Activated CD4-positive, alpha-beta T cell treated with anti-CD3 and anti-CD28 coated beads, Interleukin-2, amount 50 U/mL, for 4 hours (primary cell): ENCODE data around the gene KCNJ3.

Experiments used
- DNase-seq, 2 experiments: peaks; one replicate each; pipeline ENCODE4 v3.0.0-alpha.2; 2020

Gene KCNJ3

GRCh38 chr2:154698296-154698720 lies at the start of gene KCNJ3:
Gene KCNJ3, plus strand, starts transcription at chr2:154698695. Its CDS starts 81 bp downstream, at chr2:154698776.
- DNase-seq = no peak

GRCh38 chr2:154655499-154655898 lies 43.0 kb upstream of the KCNJ3 start:
- DNase-seq = no peak

DNA sequence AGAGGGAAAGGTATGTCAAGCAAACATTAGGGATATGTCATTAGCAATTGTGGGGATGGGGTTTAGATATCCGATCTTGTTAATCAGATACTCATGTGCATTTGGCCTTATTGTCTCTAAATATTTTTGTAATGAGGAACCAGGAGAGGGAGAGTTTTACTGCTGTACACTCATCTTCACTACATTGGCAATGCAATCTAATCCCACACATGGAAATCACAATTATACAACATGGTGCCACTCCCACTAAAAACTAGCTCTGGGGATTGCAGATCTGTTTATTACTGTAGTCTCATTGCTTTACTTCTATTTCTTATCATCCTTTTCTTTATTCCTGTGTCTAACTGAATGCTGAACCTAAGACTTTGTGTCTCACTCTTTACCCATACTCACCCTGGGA lies 39.6 kb upstream of the KCNJ3 start:
- DNase-seq = no peak

DNA sequence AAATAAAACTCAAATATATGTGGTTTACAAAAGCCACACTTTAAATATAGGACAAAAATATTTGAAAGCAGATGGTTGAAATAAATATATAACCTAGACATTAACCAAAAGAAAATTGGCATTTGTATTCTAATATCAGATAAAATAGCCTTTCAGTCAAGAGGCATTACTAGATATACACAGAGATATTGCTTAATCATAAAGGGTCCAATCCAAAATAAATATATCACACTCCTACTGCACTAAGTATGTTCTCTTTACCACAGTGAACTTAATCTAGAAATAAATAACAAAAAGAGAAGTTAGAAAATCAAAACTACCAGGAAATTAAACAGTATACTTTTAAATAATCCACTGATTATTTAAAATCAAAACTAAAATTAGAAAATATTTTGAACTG lies 34.2 kb upstream of the KCNJ3 start:
- no peak for DNase-seq

DNA sequence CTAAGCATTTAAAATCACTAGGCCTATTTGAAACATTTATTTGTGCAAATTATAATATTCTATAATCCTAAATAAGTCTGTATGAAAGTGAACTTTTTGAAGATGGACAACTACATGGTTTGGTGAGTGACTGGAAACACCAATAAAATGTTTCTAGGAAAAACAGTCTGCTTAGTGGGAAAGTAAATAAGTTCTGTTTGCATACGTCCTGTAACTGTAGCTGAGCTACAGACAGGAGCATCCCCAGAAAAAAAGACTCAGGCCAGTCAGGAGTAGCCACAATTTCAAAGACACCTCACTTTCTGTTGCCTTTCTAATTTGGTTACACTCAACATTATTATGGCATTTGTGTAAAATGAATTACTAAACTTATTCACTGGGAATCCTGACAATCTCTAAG lies 28.4 kb upstream of the KCNJ3 start:
- no peak for DNase-seq

- DNase-seq = no peak
Observed at GRCh38 chr2:154673694-154674093, 24.8 kb upstream of the KCNJ3 start.

DNA sequence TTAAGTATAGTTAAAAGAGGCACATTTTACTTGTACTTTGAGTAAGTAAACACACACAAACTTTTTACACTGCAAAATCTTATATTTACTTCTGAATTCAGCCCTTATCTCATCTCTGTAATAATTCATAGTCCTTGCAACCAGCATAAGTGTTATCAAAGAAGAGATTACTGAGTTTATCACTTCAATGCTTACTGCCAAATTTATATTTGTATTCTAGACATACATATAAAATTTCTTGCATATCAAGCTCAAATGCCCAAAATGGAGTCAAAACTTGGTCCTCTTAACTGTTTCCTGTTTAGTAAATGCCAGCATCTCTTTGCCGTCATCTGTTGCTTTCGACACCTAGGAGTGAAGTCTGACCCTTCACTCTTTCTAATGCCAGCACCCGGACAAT lies 21.1 kb upstream of the KCNJ3 start:
- DNase-seq = no peak

GRCh38 chr2:154681741-154682140 lies 16.8 kb upstream of the KCNJ3 start:
- no peak for DNase-seq

DNA sequence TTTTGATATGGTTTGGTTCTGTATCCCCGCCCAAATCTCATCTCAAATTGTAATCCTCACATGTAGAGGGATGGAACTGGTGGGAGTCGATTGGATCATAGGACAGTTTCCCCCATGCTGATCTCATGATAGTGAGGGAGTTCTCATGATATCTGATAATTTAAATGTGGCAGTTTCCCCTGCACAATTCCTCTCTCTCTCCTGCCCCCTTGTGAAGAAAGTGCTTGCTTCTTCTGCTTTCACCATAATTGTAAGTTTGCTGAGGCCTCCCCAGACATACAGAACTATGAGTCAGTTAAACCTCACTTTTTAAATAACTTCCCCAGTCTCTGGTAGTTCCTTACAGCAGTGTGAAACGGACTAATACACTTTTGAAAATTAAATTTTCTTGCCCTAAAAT lies 12.3 kb upstream of the KCNJ3 start:
- DNase-seq = no peak

- no peak for DNase-seq
Observed at GRCh38 chr2:154688373-154688772, 10.1 kb upstream of the KCNJ3 start.

DNA sequence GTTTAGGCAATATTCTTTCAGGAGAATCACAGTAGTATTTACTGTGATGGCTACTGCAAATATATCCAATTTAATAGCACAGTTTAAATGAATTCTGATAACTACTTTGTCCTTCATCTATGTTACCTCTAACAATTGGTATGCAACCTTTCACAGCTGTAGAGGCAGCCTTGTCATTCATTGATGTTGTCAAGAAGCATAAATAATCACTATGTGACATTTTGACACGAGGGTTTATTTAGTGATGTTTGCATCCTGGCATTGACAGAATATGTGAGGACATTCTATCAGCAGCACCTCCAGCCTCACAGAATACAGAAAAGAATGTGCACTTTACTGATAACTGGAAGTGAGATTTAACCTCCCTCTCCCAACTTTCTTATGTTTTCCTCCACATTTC lies 9.3 kb upstream of the KCNJ3 start:
- DNase-seq = no peak

GRCh38 chr2:154692927-154693326 lies 5.6 kb upstream of the KCNJ3 start:
- no peak for DNase-seq

DNA sequence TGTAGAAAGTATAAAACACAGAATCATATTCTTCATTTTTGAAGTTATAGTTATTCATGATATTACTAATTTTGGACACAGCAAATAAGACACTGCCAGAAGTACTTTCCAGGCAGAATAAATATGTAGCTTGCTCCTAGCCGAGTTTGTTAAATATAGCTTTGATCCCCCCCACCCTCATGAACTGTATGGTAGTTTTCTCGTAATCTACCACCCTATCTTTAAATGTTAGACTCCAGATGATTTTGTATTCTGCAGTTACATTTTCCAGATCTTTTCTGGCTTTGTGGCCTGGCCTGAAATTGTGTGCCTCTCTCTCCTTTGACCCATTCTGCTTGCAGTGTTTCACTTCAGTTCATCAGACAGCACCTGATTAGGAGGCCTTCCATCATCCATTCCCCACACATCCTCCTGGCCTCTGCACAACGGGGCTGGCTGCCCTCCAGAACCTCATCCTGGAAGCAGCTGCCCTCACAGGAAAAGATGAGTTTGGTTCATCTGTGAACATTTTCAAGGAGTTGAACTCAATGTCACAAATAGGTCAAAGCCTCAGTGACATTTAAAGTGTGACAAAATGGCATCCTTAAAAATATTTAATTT lies 4.7 kb upstream of the KCNJ3 start:
- DNase-seq = no peak

- no peak for DNase-seq
Observed at GRCh38 chr2:154694881-154695280, 3.6 kb upstream of the KCNJ3 start.

- no peak for DNase-seq
Observed at GRCh38 chr2:154696369-154696768, 2.1 kb upstream of the KCNJ3 start.

DNA sequence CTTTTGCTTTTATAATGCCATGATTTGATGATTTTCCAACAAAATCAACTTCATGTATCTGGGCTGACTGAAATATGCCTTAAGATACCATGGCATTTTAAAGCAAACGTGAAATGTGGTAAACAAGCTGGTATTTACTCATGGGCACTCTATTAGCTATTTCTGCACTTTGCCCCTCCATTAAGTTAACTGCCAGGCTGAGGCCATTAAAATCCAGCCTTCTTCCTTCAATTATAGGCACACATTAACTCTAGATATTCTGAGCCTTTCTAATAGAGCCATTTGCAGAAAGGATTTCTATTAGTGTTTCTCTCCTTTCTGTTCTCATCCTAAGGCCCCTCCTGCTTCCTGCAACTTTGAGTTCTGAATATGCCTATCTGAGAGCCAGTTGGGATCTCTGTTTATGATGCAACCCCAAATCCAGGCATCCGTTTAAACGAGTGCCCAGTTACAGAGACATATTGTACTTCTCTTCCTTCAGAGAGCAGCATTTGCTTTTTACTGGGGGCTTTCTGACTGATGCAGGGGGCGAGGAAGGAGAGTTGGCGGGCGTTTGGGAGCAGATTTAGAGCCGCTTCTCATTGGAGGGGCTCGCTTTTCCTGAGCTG lies 1.6 kb upstream of the KCNJ3 start:
- no peak for DNase-seq

DNA sequence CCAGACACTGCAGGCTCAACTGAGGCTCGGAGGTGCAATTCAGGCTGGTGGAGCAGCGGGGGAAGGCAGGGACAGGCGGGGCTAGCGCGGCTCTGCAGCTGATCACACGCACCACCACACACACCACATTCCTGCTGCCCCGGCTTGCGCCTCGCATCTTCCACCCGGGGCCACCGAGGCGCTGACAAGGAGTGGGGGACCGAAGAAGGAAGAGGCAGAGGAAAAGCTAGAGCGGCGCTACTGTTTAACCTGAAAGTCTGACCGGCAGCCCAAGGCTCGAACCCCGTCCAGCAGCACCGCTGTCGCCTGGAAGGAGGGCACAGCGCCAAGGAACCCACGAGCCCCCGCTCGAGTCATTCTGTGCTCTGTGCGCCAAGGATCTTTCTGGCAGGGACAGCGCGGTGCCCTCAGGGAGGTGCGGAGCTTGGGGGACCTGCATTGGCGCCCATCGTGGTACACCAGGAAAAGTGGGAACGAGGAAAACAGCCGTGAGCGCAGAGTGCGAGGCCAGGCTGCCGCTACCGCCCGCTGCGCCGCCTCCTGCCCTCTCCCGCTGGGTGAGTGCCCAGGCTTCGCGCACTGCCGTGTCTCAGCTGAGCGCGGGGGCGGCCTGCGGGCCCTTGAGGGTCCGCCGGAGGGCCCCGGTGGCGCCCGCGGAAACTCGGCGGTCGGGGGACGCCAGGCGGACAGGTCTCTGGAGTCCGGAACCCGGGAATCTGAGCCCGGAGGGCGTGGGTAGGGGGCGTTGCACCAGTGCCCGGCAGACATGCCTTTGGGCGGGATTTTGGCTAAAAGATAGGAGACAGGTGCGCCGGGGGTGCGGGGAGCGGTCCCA lies 860 bp upstream of the KCNJ3 start:
- no peak for DNase-seq

- no peak for DNase-seq
Observed at GRCh38 chr2:154698721-154699574, 453 bp downstream of the KCNJ3 start.

DNA sequence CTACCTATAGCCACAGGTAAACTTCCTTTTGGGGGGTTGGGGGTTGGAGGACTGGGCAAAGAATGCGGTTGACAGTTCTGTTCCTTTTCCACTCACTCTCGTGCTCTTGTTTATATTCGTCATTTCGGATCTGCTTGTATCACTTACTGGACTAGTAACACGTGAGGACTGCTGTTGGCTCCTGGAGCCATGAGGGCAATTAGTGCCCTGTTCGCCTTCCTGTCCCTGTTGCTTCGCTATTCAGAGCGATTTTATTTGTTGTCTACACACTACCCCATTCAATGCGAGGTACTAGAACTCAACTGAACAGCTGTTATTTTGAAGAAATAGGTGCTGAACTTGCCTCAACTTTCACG lies 1.1 kb downstream of the KCNJ3 start:
- no peak for DNase-seq

DNA sequence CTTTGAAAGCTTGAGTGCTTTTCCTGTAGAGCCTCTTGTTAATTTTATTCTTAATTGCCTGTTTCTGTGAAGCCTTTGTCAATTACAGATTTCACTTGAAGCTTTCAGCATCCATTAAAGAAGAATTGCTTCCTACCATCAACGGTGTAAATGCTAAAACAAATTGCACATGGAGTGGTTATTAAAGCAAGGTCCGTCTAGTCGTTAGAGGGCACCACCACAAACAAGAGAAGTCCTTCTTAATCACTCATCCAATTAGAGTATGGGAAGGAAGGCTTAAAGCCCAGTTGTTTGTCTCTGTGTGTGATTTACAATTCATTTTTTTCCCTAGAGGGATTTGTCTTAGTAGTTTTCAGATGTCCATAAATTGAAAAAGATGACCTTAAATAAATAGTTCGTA lies 1.6 kb downstream of the KCNJ3 start:
- DNase-seq = no peak

DNA sequence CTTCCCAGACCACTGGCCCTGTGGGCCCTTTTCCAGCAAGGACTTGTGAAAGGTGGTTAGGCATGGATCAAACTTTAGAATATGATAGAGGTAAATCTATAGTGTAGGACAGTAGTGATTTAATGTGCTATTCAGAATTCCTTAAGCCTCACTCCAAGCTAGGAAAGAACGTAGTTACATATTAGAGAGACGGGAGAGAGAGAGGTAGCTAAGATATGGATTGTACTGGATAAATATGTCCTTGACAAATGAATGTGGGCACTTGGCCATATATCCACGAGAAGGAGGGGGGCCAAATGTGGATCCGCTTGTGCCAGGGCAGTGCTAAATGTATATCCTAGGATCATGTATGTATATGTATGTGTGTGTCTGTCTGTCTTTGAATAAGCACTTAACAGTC lies 6.5 kb downstream of the KCNJ3 start:
- DNase-seq = no peak

GRCh38 chr2:154706660-154707059 lies 8.2 kb downstream of the KCNJ3 start:
- DNase-seq = no peak

DNA sequence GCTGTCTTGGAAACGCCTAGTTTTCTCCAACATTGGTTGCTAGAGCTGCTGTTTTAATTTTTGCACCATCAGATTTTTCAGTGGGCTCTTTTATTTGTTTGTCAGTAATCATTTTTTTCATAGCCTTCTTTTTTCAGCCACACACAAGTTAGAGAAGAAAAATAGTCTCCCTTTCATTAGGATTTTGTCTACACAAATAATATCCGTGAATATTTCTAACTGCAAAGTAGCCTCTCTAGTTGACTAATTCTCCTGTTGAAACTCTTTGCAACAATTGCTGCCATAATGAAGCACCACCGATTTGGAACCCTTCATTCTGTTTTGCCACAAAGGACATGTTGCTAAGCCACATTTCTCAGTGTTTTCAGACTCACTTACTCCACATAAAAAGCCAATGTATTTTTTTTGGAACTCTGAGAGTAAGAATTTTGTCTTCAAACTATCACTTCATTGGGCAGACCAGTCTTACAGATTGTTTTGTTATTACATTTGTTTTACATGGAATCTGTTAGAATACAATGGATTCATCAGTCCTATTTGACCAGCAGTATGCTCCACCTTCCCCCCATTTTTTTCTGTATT lies 9.6 kb downstream of the KCNJ3 start:
- no peak for DNase-seq
